K562 (cell line): ENCODE data around the gene KASH5. TPM values are rescaled to one million over a fixed set of nuclear protein-coding genes. Genes with fewer than 3 reads are reported as not detected.

Experiments
- BCOR ChIP-seq: fragments of 450-650 bp; IDR thresholded peaks from 2 replicates; pipeline ENCODE4 v1.6.1; 2016
- CCNT2 ChIP-seq: IDR thresholded peaks from 2 replicates; pipeline ENCODE4 v1.6.1; 2011; ENCODE audit warnings: borderline replicate concordance, low read depth, mild to moderate bottlenecking, moderate library complexity, mixed read lengths, low read length; ENCODE audit not compliant: insufficient read length; ENCODE audit errors: extremely low read depth
- CTCFL ChIP-seq: IDR thresholded peaks from 2 replicates; pipeline ENCODE4 v1.6.1; 2011; ENCODE audit warnings: borderline replicate concordance, low read depth, mild to moderate bottlenecking, moderate library complexity, low read length; ENCODE audit not compliant: insufficient read depth, poor library complexity, severe bottlenecking
- FOXP1 ChIP-seq: sonication (generic); formaldehyde crosslinking; IDR thresholded peaks from 2 replicates; pipeline ENCODE4 v1.8.0; 2022; ENCODE audit warnings: mild to moderate bottlenecking, missing genetic modification reagents
- RAD21 ChIP-seq, 2 experiments: fragments of 250-450 bp in 1 of 2; fragments of 450-650 bp in 1 of 2; sonication (Bioruptor Pico) in 1 of 2; formaldehyde crosslinking in 1 of 2; IDR thresholded peaks in 1 of 2; conservative IDR thresholded peaks in 1 of 2; 2 replicates each; pipeline versions ENCODE4 v1.4.0 to v1.8.0; 2020 to 2022; ENCODE audit warnings: mild to moderate bottlenecking in 2 of 2, moderate library complexity in 1 of 2
- ZBTB40 ChIP-seq, 2 experiments: fragments of 450-650 bp in 1 of 2; sonication (generic) in 1 of 2; formaldehyde crosslinking in 1 of 2; IDR thresholded peaks; 2 replicates each; pipeline versions ENCODE4 v1.7.1 to v1.9.0; 2016 to 2022; ENCODE audit warnings: inconsistent platforms in 1 of 2, mild to moderate bottlenecking in 1 of 2, missing genetic modification reagents in 1 of 2
- ZC3H8 ChIP-seq: fragments of 450-650 bp; IDR thresholded peaks from 2 replicates; pipeline ENCODE4 v1.6.1; 2017
- ZNF436 ChIP-seq: fragments of 250-450, 450-650 bp; sonication (Bioruptor Pico); formaldehyde crosslinking; IDR thresholded peaks from 2 replicates; pipeline ENCODE4 v1.7.0; 2020; ENCODE audit warnings: mild to moderate bottlenecking
- polyA plus RNA-seq, 8 experiments: library from polyadenylated mRNA; depleted of rRNA in 4 of 8; stranded (reverse) in 5 of 8; unstranded in 3 of 8; fragments of >200 nt; fragmentation: Nextera tagmentation in 2 of 8; fragmentation: Illumina TruSeq in 1 of 8; extraction: Ambion mirVana in 2 of 8; extraction: Trizol in 1 of 8; gene quantifications; 2 replicates each; pipeline versions ENCODE4 v1.2.1 to v1.2.3, GENCODE V29; 2011 to 2014; ENCODE audit warnings: inconsistent platforms in 1 of 8, missing spikeins in 1 of 8
- total RNA-seq, 7 experiments: library from RNA; depleted of rRNA in 6 of 7; stranded (reverse); fragments of >200 nt in 6 of 7; fragmentation: Illumina TruSeq in 2 of 7; extraction: Trizol in 2 of 7; gene quantifications; 2 replicates each; pipeline versions ENCODE4 v1.2.1 to v1.2.3, GENCODE V29; 2011 to 2021; ENCODE audit warnings: low replicate concordance in 1 of 7
- TF ChIP-seq, protein P1 (sequence below), 2 experiments: fragments of 450-650 bp; IDR thresholded peaks; 2 replicates each; pipeline ENCODE4 v1.6.1; 2016
- TF ChIP-seq, protein P2 (sequence below): fragments of 250-450 bp; sonication (Bioruptor Pico); IDR thresholded peaks from 2 replicates; pipeline ENCODE4 v1.8.0; 2022; ENCODE audit warnings: moderate library complexity, mild to moderate bottlenecking, inconsistent platforms
- TF ChIP-seq, protein P3 (sequence below): fragments of 250-450 bp; sonication (Bioruptor Pico); IDR thresholded peaks from 2 replicates; pipeline ENCODE4 v1.8.0; 2022; ENCODE audit warnings: inconsistent platforms

KASH5 gene
- total and polyA plus RNA-seq, 9 of the 15 experiments (the other 6 are each of a cell fraction or from before 2014, with no cell fraction given), result 0.07 to 0.84 (median 0.34) TPM; not detected in 1

DNA sequence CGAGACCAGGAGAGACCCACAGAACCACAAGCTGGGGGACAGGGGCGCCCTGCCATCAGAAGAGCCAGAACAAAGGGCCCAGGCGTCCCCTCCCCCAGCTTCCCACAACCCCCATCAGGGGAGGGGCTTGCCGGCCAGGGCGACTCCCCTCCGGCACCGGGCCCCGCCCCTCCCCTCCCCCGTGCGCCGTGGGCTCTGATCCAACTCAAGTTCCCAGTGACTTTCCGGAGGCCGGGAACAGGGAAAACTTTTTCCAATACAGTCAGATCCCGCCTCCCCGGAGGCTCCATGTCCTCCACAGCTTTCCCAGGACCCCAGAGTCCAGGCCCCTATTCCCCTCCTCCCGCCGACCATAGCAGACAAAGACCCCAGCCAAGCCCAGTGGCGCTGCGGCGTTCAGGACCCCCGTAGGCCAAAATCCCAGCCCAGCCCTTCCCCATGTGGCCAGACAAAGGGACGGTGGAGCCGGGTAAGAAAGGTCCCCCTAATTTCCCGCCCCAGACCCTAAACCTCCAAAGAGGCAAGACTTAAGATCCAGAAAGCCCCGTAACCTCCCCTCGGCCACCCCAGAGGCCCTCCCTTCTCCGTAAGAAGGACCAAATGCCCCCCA lies 26.5 kb upstream of the KASH5 start (continued):
- TF ChIP-seq ZBTB40 (IDR thresholded peaks at IDR 0.05) (0 out of 2 replicates have a peak, but pooled peaks have one; percentile 27), ZBTB40 (CRISPR knock-in tag; IDR thresholded peaks at IDR 0.05) (no peak), BCOR (no peak), CTCFL (no peak), ZNF436 (no peak), ZC3H8 (no peak), FOXP1 (CRISPR knock-in tag) (no peak; the same call in 1 of the 2 replicates), CCNT2 (peak; percentile 65), RAD21 (CRISPR knock-in tag; conservative IDR thresholded peaks at IDR 0.05 in 1 of 2, IDR thresholded peaks at IDR 0.05 in 1 of 2) (no peak)
- TF ChIP-seq, protein P1, sequence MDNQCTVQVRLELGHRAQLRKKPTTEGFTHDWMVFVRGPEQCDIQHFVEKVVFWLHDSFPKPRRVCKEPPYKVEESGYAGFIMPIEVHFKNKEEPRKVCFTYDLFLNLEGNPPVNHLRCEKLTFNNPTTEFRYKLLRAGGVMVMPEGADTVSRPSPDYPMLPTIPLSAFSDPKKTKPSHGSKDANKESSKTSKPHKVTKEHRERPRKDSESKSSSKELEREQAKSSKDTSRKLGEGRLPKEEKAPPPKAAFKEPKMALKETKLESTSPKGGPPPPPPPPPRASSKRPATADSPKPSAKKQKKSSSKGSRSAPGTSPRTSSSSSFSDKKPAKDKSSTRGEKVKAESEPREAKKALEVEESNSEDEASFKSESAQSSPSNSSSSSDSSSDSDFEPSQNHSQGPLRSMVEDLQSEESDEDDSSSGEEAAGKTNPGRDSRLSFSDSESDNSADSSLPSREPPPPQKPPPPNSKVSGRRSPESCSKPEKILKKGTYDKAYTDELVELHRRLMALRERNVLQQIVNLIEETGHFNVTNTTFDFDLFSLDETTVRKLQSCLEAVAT (IDR thresholded peaks at IDR 0.05), result no peak
- TF ChIP-seq, protein P2, sequence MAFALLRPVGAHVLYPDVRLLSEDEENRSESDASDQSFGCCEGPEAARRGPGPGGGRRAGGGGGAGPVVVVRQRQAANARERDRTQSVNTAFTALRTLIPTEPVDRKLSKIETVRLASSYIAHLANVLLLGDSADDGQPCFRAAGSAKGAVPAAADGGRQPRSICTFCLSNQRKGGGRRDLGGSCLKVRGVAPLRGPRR, result no peak
- TF ChIP-seq, protein P3, sequence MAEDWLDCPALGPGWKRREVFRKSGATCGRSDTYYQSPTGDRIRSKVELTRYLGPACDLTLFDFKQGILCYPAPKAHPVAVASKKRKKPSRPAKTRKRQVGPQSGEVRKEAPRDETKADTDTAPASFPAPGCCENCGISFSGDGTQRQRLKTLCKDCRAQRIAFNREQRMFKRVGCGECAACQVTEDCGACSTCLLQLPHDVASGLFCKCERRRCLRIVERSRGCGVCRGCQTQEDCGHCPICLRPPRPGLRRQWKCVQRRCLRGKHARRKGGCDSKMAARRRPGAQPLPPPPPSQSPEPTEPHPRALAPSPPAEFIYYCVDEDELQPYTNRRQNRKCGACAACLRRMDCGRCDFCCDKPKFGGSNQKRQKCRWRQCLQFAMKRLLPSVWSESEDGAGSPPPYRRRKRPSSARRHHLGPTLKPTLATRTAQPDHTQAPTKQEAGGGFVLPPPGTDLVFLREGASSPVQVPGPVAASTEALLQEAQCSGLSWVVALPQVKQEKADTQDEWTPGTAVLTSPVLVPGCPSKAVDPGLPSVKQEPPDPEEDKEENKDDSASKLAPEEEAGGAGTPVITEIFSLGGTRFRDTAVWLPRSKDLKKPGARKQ (CRISPR knock-in tag), result no peak
